ENCODE data around the gene NMNAT3. TPM values are rescaled to one million over a fixed set of nuclear protein-coding genes. Genes with fewer than 3 reads are reported as not detected.
A peak's percentile ranks its signal among the peaks of the same experiment; 100 is the strongest.

Gene NMNAT3
- total and polyA plus RNA-seq, 2 experiments from 2014 or later = 8.3 to 9.2 TPM

- DNase-seq (ENCODE audit: low spot score) = no peak
- Mint-ChIP-seq H3K27ac (no peak overlapping the region), H3K4me3 (no peak overlapping the region)
These were observed 1.5 kb upstream of the NMNAT3 start for GRCh38 chr3:139679220-139679775.

More at GRCh38 chr3:139679220-139679775, 1.5 kb upstream of the NMNAT3 start:
- Histone ChIP-seq H3K79me2 (replicated peaks; ENCODE audit: insufficient read depth) (no peaks in the 10 kb centered on the region), H4K20me1 (replicated peaks; ENCODE audit: insufficient read depth) (0 out of 2 replicates have a peak, but pooled peaks cover 4% of the 10 kb centered on the region), H3F3A (replicated peaks; ENCODE audit: low read depth) (no peaks in the 10 kb centered on the region), H3K9me2 (ENCODE audit: insufficient read depth) (no peaks in the 10 kb centered on the region), H3K36me3 (ENCODE audit: insufficient read depth) (no peaks in the 10 kb centered on the region), H3K4me3 (no peak overlapping the region), H3K27ac (ENCODE audit: low read depth) (no peak overlapping the region), H3K27me3 (ENCODE audit: insufficient read depth) (peaks cover 18% of the 10 kb centered on the region), H2AFZ (peak overlapping the region; percentile 81; the same call in 1 of the 2 replicates), H3K4me1 (ENCODE audit: insufficient read depth) (peaks cover 34% of the 10 kb centered on the region), H3K4me2 (no peak overlapping the region)
- no peaks in the 10 kb centered on the region for H3K9me3 Mint-ChIP-seq
- peaks cover 24% of the 10 kb centered on the region for H3K27me3 Mint-ChIP-seq (ENCODE audit: insufficient read depth, low read depth, poor library complexity)
- TF ChIP-seq POLR2AphosphoS5 (IDR thresholded peaks at IDR 0.05; ENCODE audit: low read depth) (no peak), JUNB (IDR thresholded peaks at IDR 0.05; ENCODE audit: unreplicated experiment) (no peak), STAT1 (IDR thresholded peaks at IDR 0.05; ENCODE audit: unreplicated experiment) (no peak), EZH2phosphoT487 (IDR thresholded peaks at IDR 0.05; ENCODE audit: unreplicated experiment) (no peak), ZNF114 (CRISPR knock-in tag; IDR thresholded peaks at IDR 0.05) (no peak), EZH2 (IDR thresholded peaks at IDR 0.05; ENCODE audit: low read depth, unreplicated experiment) (no peak), REST (IDR thresholded peaks at IDR 0.05; ENCODE audit: unreplicated experiment) (no peak), ZNF331 (CRISPR knock-in tag; IDR thresholded peaks at IDR 0.05; ENCODE audit: low read depth) (no peak), NANOG (IDR thresholded peaks at IDR 0.05; ENCODE audit: borderline replicate concordance) (no peak), CREB1 (CRISPR knock-in tag; IDR thresholded peaks at IDR 0.05; ENCODE audit: low read depth) (no peak), ZNF462 (CRISPR knock-in tag; IDR thresholded peaks at IDR 0.05) (no peak), ETS1 (IDR thresholded peaks at IDR 0.05) (no peak)
- no peaks in the 10 kb centered on the region for H3K36me3 Mint-ChIP-seq (ENCODE audit: low read depth)
- no peak for ATAC-seq
- H3K4me1 Mint-ChIP-seq = peaks cover 29% of the 10 kb centered on the region

All from GM23338 (cell line).